Measurements from ENCODE around the gene AK1.
A peak's percentile ranks its signal among the peaks of the same experiment; 100 is the strongest.
"Not testable (repeated sequence)": the region's sequence is repeated elsewhere in the genome, so short reads cannot be mapped to it uniquely, and the experiment has no call there.

AK1 gene

DNA sequence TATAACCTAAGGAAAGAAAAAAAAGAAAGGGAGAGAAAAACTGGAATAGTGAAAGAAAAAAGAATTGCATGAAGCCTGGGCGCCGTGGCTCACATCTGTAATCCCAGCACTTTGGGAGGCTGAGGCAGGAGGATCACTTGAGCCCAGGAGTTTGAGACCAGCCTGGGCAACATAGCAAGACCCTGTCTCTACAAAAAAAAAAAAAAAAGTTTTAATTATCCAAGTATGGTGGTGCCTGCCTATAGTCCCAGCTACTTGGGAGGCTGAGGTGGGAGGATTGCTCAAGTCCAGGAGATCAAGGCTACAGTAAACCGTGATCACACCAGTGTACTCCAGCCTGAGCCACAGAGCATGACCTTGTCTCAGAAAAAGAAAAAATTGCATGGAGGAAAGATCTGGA lies 4.2 kb upstream of the AK1 start:
- not testable (repeated sequence) for DNase-seq

- no peak for DNase-seq
These were observed 2.7 kb upstream of the AK1 start for GRCh38 chr9:127880143-127880542.

DNA sequence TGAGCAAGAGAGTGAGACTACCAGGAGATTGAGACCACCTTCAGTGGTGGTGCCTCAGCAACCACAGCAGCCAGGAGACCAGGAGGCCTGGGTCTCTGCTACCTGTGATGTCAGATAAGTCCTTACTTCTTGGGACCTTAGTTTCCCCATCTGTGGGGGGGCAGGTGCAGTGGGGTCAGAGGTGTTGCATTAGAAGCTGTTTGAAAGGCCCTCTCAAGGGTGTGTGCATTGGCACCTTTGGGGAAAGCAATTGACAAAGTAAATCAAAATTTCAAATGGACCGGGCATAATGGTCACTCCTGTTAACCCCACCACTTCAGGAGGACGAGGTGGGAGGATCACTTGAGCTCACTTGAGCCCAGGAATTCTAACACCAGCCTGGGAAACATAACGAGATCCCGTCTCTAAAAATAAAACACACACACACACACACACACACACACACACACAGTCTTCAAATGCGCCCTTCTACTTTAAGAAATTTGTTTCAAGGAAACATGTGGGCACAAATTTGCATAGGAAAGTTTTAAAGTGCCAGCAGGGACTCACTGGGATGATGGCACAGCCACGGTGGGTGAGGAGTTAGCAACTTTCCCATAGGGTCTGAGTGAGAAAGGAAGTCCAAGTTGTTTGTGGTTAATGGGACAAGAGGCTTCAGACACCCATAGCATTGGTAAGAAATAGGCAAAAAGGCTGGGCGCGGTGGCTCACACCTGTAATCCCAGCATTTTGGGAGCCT lies 1.3 kb upstream of the AK1 start:
- DNase-seq: no peak

DNA sequence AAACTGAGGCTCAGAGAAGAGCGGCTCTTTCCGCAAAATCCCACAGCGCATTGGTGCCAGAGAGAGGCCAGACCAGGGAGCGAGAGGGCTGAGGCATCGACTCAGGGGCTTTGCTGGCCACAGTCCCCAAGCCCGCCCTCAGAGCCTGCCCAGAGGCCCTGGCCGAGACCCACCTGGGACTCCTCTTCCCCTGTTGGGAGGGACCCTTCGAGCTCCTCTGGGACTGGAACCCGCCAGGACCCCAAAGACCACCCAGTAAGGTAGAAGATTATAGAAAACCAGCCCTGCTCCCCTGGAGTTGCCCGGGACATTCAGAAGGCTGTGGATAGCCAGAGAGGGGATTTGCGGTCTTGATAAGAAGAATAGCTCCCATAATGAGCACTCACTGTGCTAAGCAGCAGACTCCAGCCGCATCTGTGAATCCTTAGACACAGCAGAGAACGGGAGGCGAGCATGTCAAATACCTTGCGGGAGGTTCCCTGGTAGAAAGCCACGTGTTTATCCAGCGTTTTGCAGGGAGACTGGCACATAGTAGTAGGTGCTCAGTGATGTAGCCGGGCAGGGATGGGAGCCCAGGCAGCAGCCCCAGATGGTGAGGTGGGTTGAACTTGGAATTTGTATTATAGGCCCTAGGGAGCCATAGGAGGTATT lies 651 bp upstream of the AK1 start:
- DNase-seq: no peak

DNA sequence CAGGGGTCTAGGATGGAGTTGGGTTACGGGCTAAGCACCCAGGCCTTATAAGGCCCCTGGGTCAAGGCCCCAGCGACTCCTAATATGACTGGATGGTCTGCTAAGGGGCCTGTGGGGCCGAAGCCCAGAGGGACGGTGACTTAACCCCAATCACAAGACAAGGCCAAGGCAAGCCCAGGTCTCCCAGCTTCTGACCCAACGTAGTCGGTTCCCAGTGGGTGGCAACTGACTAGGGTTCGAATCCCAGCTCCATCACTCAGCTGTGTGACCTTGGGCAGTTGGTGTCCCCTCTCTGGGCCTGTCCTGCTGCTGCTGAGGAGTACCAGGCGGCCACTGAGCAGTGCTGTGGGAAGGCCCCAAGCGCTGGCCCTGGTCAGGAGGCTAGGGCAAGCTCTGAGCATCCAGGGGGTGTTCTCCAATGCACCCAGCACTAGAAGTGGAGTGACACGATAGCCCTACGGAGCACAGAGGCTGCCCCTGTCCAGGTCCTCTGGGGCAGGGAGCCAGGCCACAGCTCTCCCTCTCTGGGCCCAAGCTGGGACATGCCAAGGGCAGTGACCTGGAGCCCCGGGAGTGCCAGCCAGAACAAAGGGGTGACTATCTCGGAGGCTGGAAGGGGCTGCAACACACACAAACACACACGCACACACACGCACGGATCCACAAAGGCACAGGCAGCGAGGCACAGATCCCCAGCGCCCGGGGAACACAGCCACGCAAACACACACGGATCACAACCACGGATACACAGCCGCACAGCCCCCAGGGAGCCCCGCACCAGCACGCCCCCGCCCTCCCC lies 512 bp downstream of the AK1 start:
- DNase-seq: no peak

DNA sequence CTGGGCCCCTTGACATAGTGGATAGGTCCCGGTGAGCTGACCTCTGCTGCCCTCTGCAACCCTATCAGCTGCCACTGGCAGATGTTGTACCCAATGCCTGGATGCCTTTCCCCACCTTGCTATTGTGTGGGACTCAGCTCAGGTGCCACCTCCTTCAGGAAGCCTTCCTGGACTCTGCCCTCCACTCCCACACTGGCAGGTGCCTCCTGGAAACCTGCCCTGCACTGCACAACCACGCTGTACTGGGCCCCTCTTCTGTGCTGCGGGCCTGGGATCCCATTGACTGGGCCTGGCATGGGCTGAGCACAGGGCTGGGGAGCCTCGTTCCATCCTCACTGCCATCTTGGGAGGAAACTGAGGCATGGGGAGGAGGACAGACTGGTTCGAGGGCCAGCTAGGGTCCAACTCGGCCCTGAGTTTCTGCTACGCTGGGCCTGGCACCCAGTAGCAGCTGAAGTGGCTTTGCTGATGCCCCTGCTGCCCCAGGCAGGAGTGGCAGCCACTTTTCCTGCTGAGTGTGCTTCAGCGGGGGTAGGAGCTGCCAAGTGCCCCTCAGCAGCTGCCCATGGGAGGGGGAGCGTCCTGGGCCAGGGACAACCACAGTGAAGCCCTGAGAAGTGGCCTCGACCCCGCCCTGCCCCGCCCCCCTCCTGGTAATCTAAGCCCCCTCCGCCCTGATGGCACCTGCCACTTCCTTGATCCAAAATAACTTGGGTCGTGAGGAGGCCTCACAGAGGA lies 1.3 kb downstream of the AK1 start:
- no peak for DNase-seq

DNA sequence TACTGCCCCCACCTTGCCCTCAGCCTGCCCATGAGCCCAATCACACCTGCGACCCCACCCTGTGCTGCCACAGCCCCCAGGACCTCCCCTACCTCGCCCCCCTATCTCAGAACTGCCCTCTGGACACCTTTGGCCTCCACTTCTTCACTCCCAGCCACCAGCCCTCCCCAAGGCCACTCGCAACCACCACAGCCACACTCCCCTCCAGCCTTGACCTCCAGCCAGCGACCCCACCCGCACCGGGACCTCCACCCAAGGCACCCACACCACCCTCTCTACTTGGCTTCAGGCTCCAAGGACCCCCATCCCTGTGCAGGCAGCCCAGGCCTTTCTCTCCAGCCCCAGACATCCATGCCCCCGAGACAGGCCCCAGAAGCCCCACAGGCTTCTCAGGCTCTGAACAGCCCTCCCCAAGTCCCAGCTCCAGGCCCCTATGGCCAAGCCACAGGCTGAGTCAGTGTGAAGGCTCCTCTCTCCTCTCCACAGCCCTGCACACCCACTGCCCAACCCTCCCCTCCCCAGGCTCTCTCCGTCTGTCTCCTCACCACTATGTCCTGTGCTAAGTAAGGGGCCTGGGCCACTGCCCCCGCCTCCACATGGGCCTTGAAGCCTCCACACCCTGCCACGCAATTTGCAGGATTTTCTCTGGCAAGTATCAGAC lies 2.0 kb downstream of the AK1 start:
- DNase-seq: no peak

GRCh38 chr9:127874301-127875221 lies 2.9 kb downstream of the AK1 start:
- no peak for DNase-seq

DNA sequence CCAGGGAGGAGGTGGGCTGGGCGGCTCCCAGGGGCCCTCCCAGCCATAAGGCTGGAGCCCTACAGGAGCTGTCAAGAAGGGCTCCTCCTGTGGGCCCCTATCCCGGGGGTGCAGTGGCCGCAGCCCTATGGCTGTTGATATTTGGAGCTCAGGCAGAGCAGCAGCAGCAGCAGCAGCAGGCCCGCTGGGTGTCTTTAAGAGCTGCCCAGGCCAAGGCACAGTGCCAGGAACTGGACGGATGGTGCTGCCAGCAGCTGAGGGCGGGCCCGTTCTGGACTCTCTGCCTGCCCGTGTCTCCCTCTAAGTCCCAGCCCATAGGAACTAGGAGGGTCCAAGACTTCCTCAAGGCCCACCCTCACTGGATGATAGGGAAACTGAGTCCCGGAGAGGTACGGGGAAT lies 3.6 kb downstream of the AK1 start:
- DNase-seq: no peak

GRCh38 chr9:127873223-127873691 lies 4.2 kb downstream of the AK1 start:
- DNase-seq: no peak

- no peak for DNase-seq
These were observed 4.9 kb downstream of the AK1 start for GRCh38 chr9:127872369-127873222.

DNA sequence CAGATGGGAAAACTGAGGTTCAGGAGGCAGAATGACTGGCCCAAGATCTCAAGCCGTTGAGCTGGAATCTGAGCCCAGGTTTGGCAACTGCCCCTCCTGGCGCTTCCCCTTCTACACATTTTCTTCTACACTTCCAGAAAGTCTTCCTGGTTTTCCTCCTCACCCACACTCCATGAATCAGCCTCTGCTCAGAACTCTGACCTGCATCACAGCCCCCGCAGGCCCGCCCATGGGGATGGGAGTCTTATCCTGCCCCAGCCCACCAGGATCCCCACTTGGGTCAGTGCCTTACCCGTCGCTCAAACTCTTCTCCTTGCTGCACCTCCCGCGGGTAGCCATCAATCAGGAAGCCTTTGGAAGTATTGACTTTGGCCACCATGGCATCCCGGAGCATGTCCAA lies 5.9 kb downstream of the AK1 start:
- DNase-seq: no peak

DNA sequence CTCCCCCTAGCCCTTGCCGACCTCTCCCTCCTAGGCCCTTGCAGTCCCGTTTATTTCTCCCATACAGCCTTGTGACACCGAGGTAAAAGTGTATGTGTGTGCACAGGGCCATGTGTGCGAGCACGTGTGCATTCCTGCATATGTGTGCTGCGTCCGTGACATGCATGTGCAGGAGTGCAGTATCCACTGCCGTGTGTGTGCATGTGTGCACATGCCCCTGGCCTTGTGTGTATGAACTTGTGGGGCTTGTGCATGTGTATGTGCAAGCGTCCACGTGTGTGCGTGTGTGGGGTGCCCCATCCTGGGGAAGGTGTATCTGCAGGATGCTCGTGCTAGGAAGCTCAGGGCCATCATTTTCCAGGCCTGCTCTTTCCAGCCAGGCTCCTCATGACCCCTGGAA lies 6.6 kb downstream of the AK1 start:
- no peak for DNase-seq

DNA sequence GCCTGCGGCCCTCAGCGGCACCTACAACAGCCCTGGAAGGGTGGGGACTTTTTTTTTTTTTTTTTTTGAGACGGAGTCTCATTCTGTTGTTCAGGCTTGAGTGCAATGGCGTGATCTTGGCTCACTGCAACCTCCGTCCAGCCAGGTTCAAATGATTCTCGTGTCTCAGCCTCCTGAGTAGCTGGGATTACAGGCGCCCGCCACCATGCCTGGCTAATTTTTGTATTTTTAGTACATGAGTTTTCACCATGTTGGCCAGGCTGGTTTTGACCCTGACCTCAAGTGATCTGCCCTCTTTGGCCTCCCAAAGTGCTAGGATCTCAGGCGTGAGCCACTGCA lies 7.4 kb downstream of the AK1 start:
- not testable (repeated sequence) for DNase-seq

GRCh38 chr9:127869310-127870152 lies 7.9 kb downstream of the AK1 start:
- peak; percentile 70 for DNase-seq

- DNase-seq: no peak
These were observed 9.1 kb downstream of the AK1 start for GRCh38 chr9:127868278-127868902.

- no peak for DNase-seq
These were observed 9.9 kb downstream of the AK1 start for GRCh38 chr9:127867356-127868277.

DNA sequence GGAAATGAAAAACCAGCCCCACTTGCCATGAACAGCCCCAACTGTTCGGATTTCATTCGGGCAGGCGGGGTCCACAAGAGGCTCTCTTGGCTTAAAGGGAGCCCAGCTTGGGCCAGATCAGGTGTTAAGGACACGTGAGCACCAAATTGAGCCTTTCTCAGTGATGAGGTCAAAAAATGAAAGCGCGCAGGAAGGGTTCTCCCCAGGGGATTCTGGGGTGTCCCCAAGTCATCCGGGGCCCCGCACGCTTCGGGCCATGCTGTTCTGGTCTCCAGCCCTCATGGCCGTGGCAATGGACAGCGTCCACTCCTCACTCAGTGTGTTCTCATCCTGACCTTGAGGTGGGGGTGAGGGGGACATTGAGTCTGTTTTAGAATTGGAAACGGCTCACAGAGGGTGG lies 10.9 kb downstream of the AK1 start:
- no peak for DNase-seq
